ENCODE results near the gene CEP57L1. TPM values are rescaled to one million over a fixed set of nuclear protein-coding genes. Genes with fewer than 3 reads are reported as not detected.

CEP57L1 gene
- total RNA-seq, 2 experiments from 2014 or later, result 17.1 to 22.5 TPM

DNA sequence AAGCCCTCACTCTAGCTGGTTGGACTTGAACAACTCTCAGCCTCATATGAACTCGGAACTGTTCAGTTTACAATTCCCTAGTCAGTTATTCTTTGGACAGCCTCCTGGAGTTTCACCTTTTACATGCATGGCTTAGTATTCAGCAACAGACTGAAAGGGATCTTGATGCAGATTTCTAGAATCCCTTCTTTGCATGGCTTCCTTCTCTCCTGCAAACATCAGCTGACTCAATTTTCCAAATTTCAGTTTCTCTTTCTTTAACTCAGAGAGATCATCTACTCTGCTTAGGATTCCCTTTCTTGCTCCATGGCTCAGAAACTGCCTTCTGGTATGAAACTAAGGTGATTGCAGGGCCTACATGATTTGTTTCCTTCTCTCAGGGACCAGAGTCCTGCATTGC lies 99.6 kb downstream of the CEP57L1 start:
- H3K4me3 Mint-ChIP-seq, result no peak overlapping the region
- no peak for DNase-seq
- no peaks in the 10 kb centered on the region for H3K27me3 Mint-ChIP-seq
- ChIA-PET POLR2A (interaction anchor here (0.7 kb wide), 1 partner anchor 41 kb away, joined by 4 read pairs; no protein-coding TSS in a partner anchor), CTCF (interaction anchor here (2.6 kb wide), 1 partner anchor 188 kb away, joined by 11 read pairs; the partner anchor contains the start of gene CD164)
- peaks cover 3% of the 10 kb centered on the region for H3K4me1 Mint-ChIP-seq
- H3K9me3 Mint-ChIP-seq, result peaks cover 22% of the 10 kb centered on the region
- H3K27ac Mint-ChIP-seq, result no peak overlapping the region
- H3K36me3 Mint-ChIP-seq (ENCODE audit: low read depth), result peaks cover 4% of the 10 kb centered on the region

DNA sequence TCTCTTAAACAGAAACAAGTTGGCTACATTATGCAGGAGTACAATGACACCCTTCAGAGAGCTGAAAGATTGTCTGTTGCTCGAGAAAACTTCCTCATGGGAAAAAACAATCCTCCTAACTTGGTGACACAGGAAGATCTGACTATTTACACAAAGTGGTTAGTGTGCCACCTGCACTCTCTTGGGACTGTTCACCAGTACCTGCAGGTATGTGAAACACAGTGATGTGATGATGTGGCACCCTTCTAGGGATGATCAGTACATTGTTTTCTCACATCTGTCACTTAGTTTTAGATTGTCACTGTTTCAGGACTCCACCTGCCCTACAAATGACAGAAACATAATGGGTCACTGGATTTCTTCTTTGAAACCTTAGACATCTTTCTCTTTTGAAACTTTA lies 101.8 kb downstream of the CEP57L1 start:
- peaks cover 4% of the 10 kb centered on the region for H3K36me3 Mint-ChIP-seq (ENCODE audit: low read depth)
- H3K9me3 Mint-ChIP-seq, result peaks cover 9% of the 10 kb centered on the region
- peaks cover 3% of the 10 kb centered on the region for H3K4me1 Mint-ChIP-seq
- H3K27ac Mint-ChIP-seq, result no peak overlapping the region
- DNase-seq, result no peak
- no peaks in the 10 kb centered on the region for H3K27me3 Mint-ChIP-seq
- ChIA-PET CTCF (interaction anchor here (0.6 to 2.6 kb wide), 3 partner anchors 10 to 295 kb away, joined by 3 to 11 read pairs (median 5); partner anchors contain the start of gene CD164), POLR2A (no interaction called here)
- H3K4me3 Mint-ChIP-seq, result no peak overlapping the region

DNA sequence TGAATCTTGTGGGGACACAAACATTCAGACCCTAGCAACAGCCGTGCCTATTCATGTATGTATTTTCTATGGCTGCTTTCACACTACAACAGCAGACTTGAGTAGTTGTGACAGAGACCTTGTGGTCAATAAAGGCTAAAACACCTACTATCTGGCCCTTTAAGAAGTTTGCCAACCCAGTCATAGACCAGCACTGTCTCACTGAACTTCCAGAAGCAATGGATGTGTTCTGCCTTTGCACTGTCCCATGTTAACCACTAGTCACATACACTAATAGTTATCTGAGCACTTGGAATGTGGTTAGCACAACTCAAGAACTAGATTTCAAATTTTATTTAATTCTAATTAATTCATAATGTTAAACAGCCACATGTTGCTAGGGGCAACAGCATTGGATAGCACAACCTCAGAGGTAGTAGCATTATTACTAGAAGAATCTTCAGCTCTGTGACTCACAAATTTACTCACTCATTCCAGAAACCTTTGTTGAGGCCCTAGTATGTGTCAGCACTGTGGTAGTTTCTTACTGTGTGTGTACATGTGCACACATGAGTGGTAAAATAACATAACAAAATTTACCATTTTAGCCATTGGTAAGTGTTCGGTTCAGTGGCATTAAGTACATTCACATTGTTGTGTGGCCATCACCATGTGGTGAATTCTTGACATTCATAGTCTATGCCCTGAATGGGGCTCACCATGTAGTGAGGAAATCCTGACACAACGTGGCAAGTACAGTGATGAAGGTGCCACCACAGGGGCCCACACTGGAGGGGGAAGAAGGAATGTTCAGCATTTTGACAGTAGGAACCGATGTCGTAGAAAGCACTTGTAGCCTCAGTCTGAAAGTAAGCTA lies 107.3 kb downstream of the CEP57L1 start:
- no peak for DNase-seq
- no peaks in the 10 kb centered on the region for H3K4me1 Mint-ChIP-seq
- no peaks in the 10 kb centered on the region for H3K36me3 Mint-ChIP-seq (ENCODE audit: low read depth)
- H3K9me3 Mint-ChIP-seq, result no peaks in the 10 kb centered on the region
- ChIA-PET POLR2A (no interaction called here), CTCF (interaction anchor here (1.6 kb wide), 1 partner anchor 15 kb away, joined by 3 read pairs; no protein-coding TSS in a partner anchor)
- no peak overlapping the region for H3K27ac Mint-ChIP-seq
- H3K4me3 Mint-ChIP-seq, result no peak overlapping the region
- H3K27me3 Mint-ChIP-seq, result peaks cover 1% of the 10 kb centered on the region

DNA sequence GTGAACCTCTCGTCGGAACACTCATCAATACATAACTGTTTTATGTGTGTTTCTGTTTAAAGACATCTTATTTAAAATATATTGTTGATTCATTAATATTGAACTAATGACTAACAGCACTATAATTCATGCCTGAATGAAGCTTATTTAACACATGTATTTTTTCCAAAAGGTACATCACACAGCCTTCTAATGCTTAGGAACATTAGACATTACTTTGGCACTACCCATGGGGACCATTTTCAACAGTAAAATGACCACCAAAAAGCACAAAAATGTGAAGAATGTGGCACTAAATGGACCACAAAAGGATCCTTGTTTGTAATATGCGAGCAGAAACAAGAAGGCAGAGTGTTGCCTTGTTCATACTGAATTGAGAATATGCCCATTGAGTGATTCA lies 109.2 kb downstream of the CEP57L1 start:
- no peak overlapping the region for H3K4me3 Mint-ChIP-seq
- POLR2A ChIA-PET, result no interaction called here
- CTCF ChIA-PET, result no interaction called here
- H3K27ac Mint-ChIP-seq, result no peak overlapping the region
- peaks cover 3% of the 10 kb centered on the region for H3K9me3 Mint-ChIP-seq
- H3K4me1 Mint-ChIP-seq, result no peaks in the 10 kb centered on the region
- H3K27me3 Mint-ChIP-seq, result peaks cover 10% of the 10 kb centered on the region
- H3K36me3 Mint-ChIP-seq (ENCODE audit: low read depth), result peaks cover 2% of the 10 kb centered on the region
- no peak for DNase-seq

DNA sequence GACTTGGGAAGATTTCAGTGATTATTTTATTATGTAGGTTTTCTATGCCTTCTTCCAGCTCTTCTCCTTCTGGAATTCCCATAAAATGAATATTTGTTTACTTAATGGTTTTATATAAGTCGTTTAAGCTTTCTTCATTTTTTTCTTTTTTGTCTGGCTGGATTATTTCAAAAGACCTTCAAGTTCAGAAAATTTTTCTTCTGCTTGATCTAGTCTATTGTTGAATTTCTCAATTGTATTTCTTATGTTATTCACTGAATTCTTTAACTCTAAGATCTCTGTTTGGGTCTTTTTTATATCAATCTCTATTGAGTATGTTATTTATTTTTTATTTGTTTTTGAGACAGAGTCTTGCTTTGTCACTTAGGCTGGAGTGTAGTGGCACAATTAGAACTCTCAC lies 117.4 kb downstream of the CEP57L1 start:
- DNase-seq, result no peak
- H3K4me3 Mint-ChIP-seq, result no peak overlapping the region
- no peak overlapping the region for H3K27ac Mint-ChIP-seq
- H3K9me3 Mint-ChIP-seq, result peaks cover 13% of the 10 kb centered on the region
- CTCF ChIA-PET, result no interaction called here
- peaks cover 34% of the 10 kb centered on the region for H3K27me3 Mint-ChIP-seq
- H3K36me3 Mint-ChIP-seq (ENCODE audit: low read depth), result peaks cover 4% of the 10 kb centered on the region
- POLR2A ChIA-PET, result no interaction called here
- no peaks in the 10 kb centered on the region for H3K4me1 Mint-ChIP-seq

Other genes starting within 250 kb of the CEP57L1 start
- 10 to 100 TPM in 1 of 2 experiments, 1 to 10 TPM in 1; 10.0 to 10.2 TPM for gene ARMC2, start 247.1 kb upstream of the CEP57L1 start, total RNA-seq
- gene SESN1, start 661 bp upstream of the CEP57L1 start, total RNA-seq, result 10 to 100 TPM; 19.9 to 21.6 TPM

All from activated CD4-positive, alpha-beta T cell treated with anti-CD3 and anti-CD28 coated beads, Interleukin-2, amount 10 ng/mL, durations not matched to agents 7 days and 5 days (primary cell).